Stomach (tissue), 4 donors: ENCODE measurements around the gene TTC28.

Experiments
- EP300 ChIP-seq: sonication (generic); formaldehyde crosslinking; IDR thresholded peaks from one replicate; pipeline ENCODE4 v1.6.1; 2017; ENCODE audit warnings: antibody characterized with exemption
- POLR2A ChIP-seq, 4 donors: fragments of 450-650 bp; IDR thresholded peaks; one replicate each; pipeline ENCODE4 v1.6.1; 2016; ENCODE audit warnings: antibody characterized with exemption in 4 of 4, control low read depth in 2 of 4, mild to moderate bottlenecking in 1 of 4, moderate library complexity in 1 of 4
- TF ChIP-seq, protein P1 (sequence below), 7 experiments: fragments of 450-650 bp in 4 of 7; fragments of 200-600 bp in 3 of 7; sonication (generic) in 3 of 7; IDR thresholded peaks; one replicate each; pipeline ENCODE4 v1.5.1; 2016 to 2019; ENCODE audit warnings: antibody characterized with exemption in 7 of 7, control low read depth in 2 of 7, mild to moderate bottlenecking in 1 of 7

DNA sequence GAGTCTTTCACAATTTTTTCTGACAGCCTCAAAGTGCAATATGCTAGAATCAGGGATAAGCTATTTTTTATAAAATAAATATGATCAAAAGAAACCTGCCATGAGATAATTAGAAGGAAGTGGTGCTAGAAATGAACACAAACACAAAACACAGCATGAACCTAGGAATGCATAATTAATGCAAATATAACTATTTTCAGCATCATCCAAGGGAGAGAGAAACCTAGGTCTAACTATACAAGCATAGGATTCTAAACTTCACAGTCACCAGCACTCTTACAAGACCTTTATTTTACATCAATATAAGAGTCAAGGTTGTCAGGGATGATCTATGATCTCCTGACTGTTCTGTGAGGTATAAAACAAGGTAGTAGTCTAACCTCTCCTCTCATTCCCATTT lies 29.2 kb downstream of the TTC28 start:
- no peak for TF ChIP-seq POLR2A (IDR thresholded peaks at IDR 0.05)
- no peak for TF ChIP-seq EP300
- TF ChIP-seq, protein P1, sequence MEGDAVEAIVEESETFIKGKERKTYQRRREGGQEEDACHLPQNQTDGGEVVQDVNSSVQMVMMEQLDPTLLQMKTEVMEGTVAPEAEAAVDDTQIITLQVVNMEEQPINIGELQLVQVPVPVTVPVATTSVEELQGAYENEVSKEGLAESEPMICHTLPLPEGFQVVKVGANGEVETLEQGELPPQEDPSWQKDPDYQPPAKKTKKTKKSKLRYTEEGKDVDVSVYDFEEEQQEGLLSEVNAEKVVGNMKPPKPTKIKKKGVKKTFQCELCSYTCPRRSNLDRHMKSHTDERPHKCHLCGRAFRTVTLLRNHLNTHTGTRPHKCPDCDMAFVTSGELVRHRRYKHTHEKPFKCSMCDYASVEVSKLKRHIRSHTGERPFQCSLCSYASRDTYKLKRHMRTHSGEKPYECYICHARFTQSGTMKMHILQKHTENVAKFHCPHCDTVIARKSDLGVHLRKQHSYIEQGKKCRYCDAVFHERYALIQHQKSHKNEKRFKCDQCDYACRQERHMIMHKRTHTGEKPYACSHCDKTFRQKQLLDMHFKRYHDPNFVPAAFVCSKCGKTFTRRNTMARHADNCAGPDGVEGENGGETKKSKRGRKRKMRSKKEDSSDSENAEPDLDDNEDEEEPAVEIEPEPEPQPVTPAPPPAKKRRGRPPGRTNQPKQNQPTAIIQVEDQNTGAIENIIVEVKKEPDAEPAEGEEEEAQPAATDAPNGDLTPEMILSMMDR (IDR thresholded peaks at IDR 0.05), result no peak
